ENCODE measurements around the gene SEC16A. TPM values are rescaled to one million over a fixed set of nuclear protein-coding genes. Genes with fewer than 3 reads are reported as not detected.
A peak's percentile ranks its signal among the peaks of the same experiment; 100 is the strongest.

SEC16A gene
- 10 to 100 TPM; 59.0 to 72.8 TPM for total RNA-seq

GRCh38 chr9:136482793-136483588 is at the start of gene SEC16A:
SEC16A (minus strand) TSS chr9:136483040; CDS start chr9:136477615, 5,425 bp downstream.
- Histone ChIP-seq H3K27ac (peak within 1 kb of the TSS; percentile 100), H3K4me3 (peak within 1 kb of the TSS; percentile 100), H3K4me1 (ENCODE audit: control insufficient read depth in 1 of 2, low read depth in 2 of 2) (peaks cover 12 to 26% of the 10 kb centered on the region in 2 donors), H3K36me3 (no peaks in the 10 kb centered on the region), H3K9me3 (no peaks in the 10 kb centered on the region), H3K27me3 (replicated peaks; ENCODE audit: insufficient read depth) (no peaks in the 10 kb centered on the region)
- peak; percentile 96 for DNase-seq (ENCODE audit: low spot score)
- ATAC-seq (ENCODE audit: insufficient number of reproducible peaks, low FRiP score, low read depth) = peak; percentile 83
- TF ChIP-seq, protein P1, sequence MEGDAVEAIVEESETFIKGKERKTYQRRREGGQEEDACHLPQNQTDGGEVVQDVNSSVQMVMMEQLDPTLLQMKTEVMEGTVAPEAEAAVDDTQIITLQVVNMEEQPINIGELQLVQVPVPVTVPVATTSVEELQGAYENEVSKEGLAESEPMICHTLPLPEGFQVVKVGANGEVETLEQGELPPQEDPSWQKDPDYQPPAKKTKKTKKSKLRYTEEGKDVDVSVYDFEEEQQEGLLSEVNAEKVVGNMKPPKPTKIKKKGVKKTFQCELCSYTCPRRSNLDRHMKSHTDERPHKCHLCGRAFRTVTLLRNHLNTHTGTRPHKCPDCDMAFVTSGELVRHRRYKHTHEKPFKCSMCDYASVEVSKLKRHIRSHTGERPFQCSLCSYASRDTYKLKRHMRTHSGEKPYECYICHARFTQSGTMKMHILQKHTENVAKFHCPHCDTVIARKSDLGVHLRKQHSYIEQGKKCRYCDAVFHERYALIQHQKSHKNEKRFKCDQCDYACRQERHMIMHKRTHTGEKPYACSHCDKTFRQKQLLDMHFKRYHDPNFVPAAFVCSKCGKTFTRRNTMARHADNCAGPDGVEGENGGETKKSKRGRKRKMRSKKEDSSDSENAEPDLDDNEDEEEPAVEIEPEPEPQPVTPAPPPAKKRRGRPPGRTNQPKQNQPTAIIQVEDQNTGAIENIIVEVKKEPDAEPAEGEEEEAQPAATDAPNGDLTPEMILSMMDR (IDR thresholded peaks at IDR 0.05) = no peak

- TF ChIP-seq, protein P1 (IDR thresholded peaks at IDR 0.05) = no peak
- Histone ChIP-seq H3K27me3 (replicated peaks; ENCODE audit: insufficient read depth) (no peaks in the 10 kb centered on the region), H3K27ac (no peak overlapping the region), H3K4me3 (no peak overlapping the region), H3K4me1 (ENCODE audit: control insufficient read depth in 1 of 2, low read depth in 2 of 2) (peaks cover 16 to 33% of the 10 kb centered on the region in 2 donors), H3K36me3 (peaks cover 7% of the 10 kb centered on the region), H3K9me3 (no peaks in the 10 kb centered on the region)
- DNase-seq (ENCODE audit: low spot score) (no peak), ATAC-seq (ENCODE audit: insufficient number of reproducible peaks, low FRiP score, low read depth) (no peak)
Observed at GRCh38 chr9:136531904-136532798, 49.3 kb upstream of the SEC16A start.

- Histone ChIP-seq H3K4me1 (ENCODE audit: control insufficient read depth in 1 of 2, low read depth in 2 of 2) (peaks cover 16 to 39% of the 10 kb centered on the region in 2 donors), H3K36me3 (peaks cover 6% of the 10 kb centered on the region), H3K9me3 (no peaks in the 10 kb centered on the region), H3K4me3 (no peak overlapping the region), H3K27ac (no peak overlapping the region), H3K27me3 (replicated peaks; ENCODE audit: insufficient read depth) (no peaks in the 10 kb centered on the region)
- DNase-seq (ENCODE audit: low spot score) (no peak), ATAC-seq (ENCODE audit: insufficient number of reproducible peaks, low FRiP score, low read depth) (no peak)
- TF ChIP-seq, protein P1 (IDR thresholded peaks at IDR 0.05) = no peak
Observed at GRCh38 chr9:136531186-136531903, 48.5 kb upstream of the SEC16A start.

DNA sequence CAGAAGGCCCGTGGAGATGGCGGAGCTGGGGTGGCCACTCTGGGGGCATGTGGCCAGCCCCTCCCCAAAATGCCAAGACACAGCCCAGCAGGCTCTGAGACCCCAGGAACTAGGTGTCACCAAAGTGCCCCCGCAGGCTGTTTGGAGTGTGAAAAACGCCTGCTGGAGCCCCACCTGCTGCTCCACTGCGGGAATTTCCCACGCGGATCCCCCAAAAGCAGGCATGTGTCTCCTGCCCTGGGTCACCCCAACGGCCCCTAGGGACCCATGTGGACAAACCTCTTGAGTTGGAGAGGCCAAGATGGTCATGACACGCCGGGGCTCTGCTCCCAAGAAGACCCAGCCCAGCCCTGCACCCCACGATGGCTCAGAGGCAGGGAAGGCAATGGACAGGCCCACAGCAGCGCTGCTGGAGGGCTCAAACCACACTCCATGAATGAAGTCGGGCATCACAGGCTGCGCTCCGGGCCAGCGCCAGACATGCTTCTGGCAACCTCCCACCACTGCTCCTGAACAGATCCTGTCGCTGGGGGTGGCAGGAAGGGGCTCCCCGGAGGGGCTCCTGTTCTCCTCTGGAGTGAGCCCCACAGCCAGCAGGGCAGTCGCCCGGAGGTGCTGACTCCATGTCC is 47.7 kb upstream of the SEC16A start:
- TF ChIP-seq, protein P1 (IDR thresholded peaks at IDR 0.05) = no peak
- ATAC-seq (ENCODE audit: insufficient number of reproducible peaks, low FRiP score, low read depth) (no peak), DNase-seq (ENCODE audit: low spot score) (no peak)
- Histone ChIP-seq H3K9me3 (no peaks in the 10 kb centered on the region), H3K36me3 (peaks cover 6% of the 10 kb centered on the region), H3K27ac (no peak overlapping the region), H3K4me1 (ENCODE audit: control insufficient read depth in 1 of 2, low read depth in 2 of 2) (peaks cover 16 to 47% of the 10 kb centered on the region in 2 donors), H3K4me3 (no peak overlapping the region), H3K27me3 (replicated peaks; ENCODE audit: insufficient read depth) (no peaks in the 10 kb centered on the region)

Data from thoracic aorta (tissue), 2 donors.